ENCODE results near the gene ARMC9. TPM values are rescaled to one million over a fixed set of nuclear protein-coding genes. Genes with fewer than 3 reads are reported as not detected.

The ARMC9 gene
- total and polyA plus RNA-seq, 2 of the 13 experiments (the other 11 are each of a cell fraction or from before 2014, with no cell fraction given): 9.1 to 12.8 TPM

DNA sequence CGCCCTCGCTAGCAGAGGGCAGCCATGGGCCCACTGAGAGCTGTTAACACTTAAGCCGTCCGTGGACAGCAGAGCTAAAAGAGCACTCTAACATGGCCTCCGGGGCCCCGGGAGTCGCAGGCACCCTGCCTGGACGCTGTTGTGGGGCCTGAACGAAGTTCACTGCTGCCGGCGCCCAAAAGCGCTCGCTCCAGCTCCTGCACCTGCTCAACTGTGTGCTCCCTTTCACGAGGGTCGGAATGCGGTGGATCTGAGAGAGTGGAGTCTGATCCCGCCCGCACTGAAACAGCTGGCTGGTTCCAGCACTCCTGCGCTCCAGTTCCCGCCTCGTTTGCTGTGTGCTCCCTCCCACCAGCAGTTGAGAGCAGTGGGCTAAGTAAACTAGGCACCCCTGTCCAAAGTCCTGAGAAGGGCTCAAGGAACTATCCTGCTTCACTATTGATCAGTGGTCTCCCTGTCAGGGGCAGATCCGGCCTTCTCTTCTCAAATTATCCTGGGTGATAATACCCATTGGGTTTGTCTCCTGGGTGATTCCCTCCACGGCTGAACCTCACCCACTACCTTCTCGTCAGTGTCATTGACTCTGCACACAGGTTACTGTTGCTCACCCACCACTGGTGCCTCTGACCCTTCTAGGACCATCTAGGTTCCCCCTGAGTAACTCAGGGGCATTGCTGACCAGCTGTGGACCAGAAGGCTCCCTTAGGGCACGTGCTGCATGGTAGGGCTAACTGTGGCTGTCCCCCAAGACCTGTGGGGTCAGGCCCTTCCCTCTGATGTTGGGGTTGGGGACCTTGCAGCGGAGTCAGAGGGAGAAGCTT is 220.6 kb downstream of the ARMC9 start (continued):
- no peak for TF ChIP-seq ZNF83 (CRISPR knock-in tag; IDR thresholded peaks at IDR 0.05; ENCODE audit: borderline replicate concordance)
- TF ChIP-seq RFXANK (CRISPR knock-in tag; IDR thresholded peaks at IDR 0.05): no peak
- TF ChIP-seq HNRNPK (IDR thresholded peaks at IDR 0.05; ENCODE audit: low read depth, low read length, poor library complexity, severe bottlenecking): no peak
- TF ChIP-seq ETS1 (CRISPR knock-in tag; IDR thresholded peaks at IDR 0.05): no peak
- TF ChIP-seq NPAS2 (CRISPR knock-in tag; IDR thresholded peaks at IDR 0.05; ENCODE audit: borderline replicate concordance): no peak
- no peak for TF ChIP-seq ZNF713 (CRISPR knock-in tag; IDR thresholded peaks at IDR 0.05)
- TF ChIP-seq ZNF234 (CRISPR knock-in tag; conservative IDR thresholded peaks at IDR 0.05): no peak
- no peak for TF ChIP-seq ZNF674 (CRISPR knock-in tag; IDR thresholded peaks at IDR 0.05; ENCODE audit: low read depth)
- TF ChIP-seq RBAK (CRISPR knock-in tag; IDR thresholded peaks at IDR 0.05): peak; percentile 37; the same call in 1 of the 2 replicates
- no peak for TF ChIP-seq NR1H2 (CRISPR knock-in tag; IDR thresholded peaks at IDR 0.05; ENCODE audit: borderline replicate concordance, low read depth)
- TF ChIP-seq ZSCAN22 (CRISPR knock-in tag; IDR thresholded peaks at IDR 0.05): no peak
- no peak; the same call in 1 of the 2 replicates for TF ChIP-seq ZNF138 (CRISPR knock-in tag; IDR thresholded peaks at IDR 0.05; ENCODE audit: low read depth)
- no peak for TF ChIP-seq ZNF616 (CRISPR knock-in tag; IDR thresholded peaks at IDR 0.05; ENCODE audit: low read depth)
- peak; percentile 33; the same call in 1 of the 2 replicates for TF ChIP-seq RXRA (CRISPR knock-in tag; IDR thresholded peaks at IDR 0.05)
- TF ChIP-seq, protein P1, sequence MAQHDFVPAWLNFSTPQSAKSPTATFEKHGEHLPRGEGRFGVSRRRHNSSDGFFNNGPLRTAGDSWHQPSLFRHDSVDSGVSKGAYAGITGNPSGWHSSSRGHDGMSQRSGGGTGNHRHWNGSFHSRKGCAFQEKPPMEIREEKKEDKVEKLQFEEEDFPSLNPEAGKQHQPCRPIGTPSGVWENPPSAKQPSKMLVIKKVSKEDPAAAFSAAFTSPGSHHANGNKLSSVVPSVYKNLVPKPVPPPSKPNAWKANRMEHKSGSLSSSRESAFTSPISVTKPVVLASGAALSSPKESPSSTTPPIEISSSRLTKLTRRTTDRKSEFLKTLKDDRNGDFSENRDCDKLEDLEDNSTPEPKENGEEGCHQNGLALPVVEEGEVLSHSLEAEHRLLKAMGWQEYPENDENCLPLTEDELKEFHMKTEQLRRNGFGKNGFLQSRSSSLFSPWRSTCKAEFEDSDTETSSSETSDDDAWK (CRISPR knock-in tag; IDR thresholded peaks at IDR 0.05): no peak
- no peak for TF ChIP-seq ZNF839 (CRISPR knock-in tag; IDR thresholded peaks at IDR 0.05; ENCODE audit: borderline replicate concordance)
- TF ChIP-seq ZBTB42 (CRISPR knock-in tag; IDR thresholded peaks at IDR 0.05): peak; percentile 75; the same call in 1 of the 2 replicates
- TF ChIP-seq ZSCAN20 (CRISPR knock-in tag; IDR thresholded peaks at IDR 0.05; ENCODE audit: borderline replicate concordance): peak; percentile 65; the same call in 1 of the 2 replicates
- no peak for TF ChIP-seq NFE2 (CRISPR knock-in tag; IDR thresholded peaks at IDR 0.05)
- TF ChIP-seq ZNF225 (CRISPR knock-in tag; IDR thresholded peaks at IDR 0.05): 0 out of 2 replicates have a peak, but pooled peaks have one; percentile 67
- TF ChIP-seq ZBTB3 (CRISPR knock-in tag; IDR thresholded peaks at IDR 0.05; ENCODE audit: borderline replicate concordance, low read depth): no peak
- peak; percentile 43; the same call in 1 of the 2 replicates for TF ChIP-seq ZNF766 (CRISPR knock-in tag; IDR thresholded peaks at IDR 0.05; ENCODE audit: borderline replicate concordance)
- TF ChIP-seq MEIS2 (CRISPR knock-in tag; IDR thresholded peaks at IDR 0.05): no peak
- TF ChIP-seq SYNCRIP (IDR thresholded peaks at IDR 0.05; ENCODE audit: insufficient read depth, low read depth, low read length): no peak

Measured in HepG2 (cell line).